Duodenal mucosa (tissue), 2 donors: Measurements from ENCODE around the gene CDH7.

Experiments used
- H3K27ac ChIP-seq: one replicate; pipeline ENCODE4 v1.7.0; 2013; ENCODE audit warnings: low read depth, low read length
- H3K27me3 ChIP-seq, 2 donors: one replicate each; pipeline ENCODE4 v1.7.0; 2013; ENCODE audit warnings: low read length in 2 of 2, control low read depth in 1 of 2; ENCODE audit not compliant: insufficient read depth in 2 of 2, control insufficient read depth in 1 of 2
- H3K36me3 ChIP-seq, 2 donors: one replicate each; pipeline ENCODE4 v1.7.0; 2013; ENCODE audit warnings: low read length in 2 of 2, control low read depth in 1 of 2; ENCODE audit not compliant: insufficient read depth in 2 of 2, control insufficient read depth in 1 of 2
- H3K4me1 ChIP-seq, 2 donors: one replicate each; pipeline ENCODE4 v1.7.0; 2013; ENCODE audit warnings: low read length in 2 of 2, control low read depth in 1 of 2; ENCODE audit not compliant: insufficient read depth in 2 of 2, control insufficient read depth in 1 of 2
- H3K4me3 ChIP-seq, 2 donors: one replicate each; pipeline ENCODE4 v1.7.0; 2013; ENCODE audit warnings: low read length in 2 of 2, low read depth in 1 of 2
- H3K9ac ChIP-seq, 2 donors: one replicate each; pipeline ENCODE4 v1.7.0; 2013; ENCODE audit warnings: low read length in 2 of 2, low read depth in 1 of 2
- H3K9me3 ChIP-seq, 2 donors: one replicate each; pipeline ENCODE4 v1.7.0; 2013; ENCODE audit warnings: low read length in 2 of 2, control low read depth in 1 of 2; ENCODE audit not compliant: control insufficient read depth in 1 of 2

Gene CDH7

GRCh38 chr18:65768120-65768778, 17.4 kb downstream of the CDH7 start:
- H3K4me1 ChIP-seq = no peaks in the 10 kb centered on the region
- H3K9ac ChIP-seq = no peak overlapping the region
- no peaks in the 10 kb centered on the region for H3K36me3 ChIP-seq
- H3K4me3 ChIP-seq = no peak overlapping the region
- no peaks in the 10 kb centered on the region for H3K9me3 ChIP-seq
- H3K27ac ChIP-seq = no peak overlapping the region
- no peaks in the 10 kb centered on the region for H3K27me3 ChIP-seq

DNA sequence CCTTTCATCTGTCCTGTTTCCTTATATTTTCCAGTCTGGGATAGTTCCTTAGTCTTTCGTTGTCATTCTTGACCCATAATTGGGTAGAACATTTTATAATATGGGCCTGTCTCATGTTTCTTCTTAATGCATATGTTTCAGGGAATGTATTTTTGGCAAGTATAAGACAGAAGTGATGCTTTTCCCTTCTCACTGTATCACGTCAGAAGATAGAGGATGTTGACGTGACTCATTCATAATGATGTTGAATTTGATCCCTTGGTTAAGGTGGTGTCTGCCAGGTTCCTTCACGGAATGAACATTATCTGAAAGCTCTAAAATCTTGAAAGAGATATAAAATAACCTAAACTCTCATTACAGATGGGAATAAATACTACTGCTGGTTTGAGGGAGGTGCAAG, 18.8 kb downstream of the CDH7 start:
- no peaks in the 10 kb centered on the region for H3K4me1 ChIP-seq
- H3K36me3 ChIP-seq = no peaks in the 10 kb centered on the region
- no peaks in the 10 kb centered on the region for H3K27me3 ChIP-seq
- no peak overlapping the region for H3K9ac ChIP-seq
- no peak overlapping the region for H3K27ac ChIP-seq
- H3K9me3 ChIP-seq = no peaks in the 10 kb centered on the region
- no peak overlapping the region for H3K4me3 ChIP-seq

GRCh38 chr18:65786474-65786873, 35.7 kb downstream of the CDH7 start:
- H3K4me3 ChIP-seq = no peak overlapping the region
- H3K9me3 ChIP-seq = no peaks in the 10 kb centered on the region
- no peaks in the 10 kb centered on the region for H3K4me1 ChIP-seq
- no peak overlapping the region for H3K9ac ChIP-seq
- no peak overlapping the region for H3K27ac ChIP-seq
- H3K27me3 ChIP-seq = no peaks in the 10 kb centered on the region
- H3K36me3 ChIP-seq = no peaks in the 10 kb centered on the region

GRCh38 chr18:65788373-65788772, 37.6 kb downstream of the CDH7 start:
- no peak overlapping the region for H3K4me3 ChIP-seq
- no peaks in the 10 kb centered on the region for H3K27me3 ChIP-seq
- no peaks in the 10 kb centered on the region for H3K4me1 ChIP-seq
- H3K9me3 ChIP-seq = no peaks in the 10 kb centered on the region
- no peak overlapping the region for H3K9ac ChIP-seq
- no peaks in the 10 kb centered on the region for H3K36me3 ChIP-seq
- H3K27ac ChIP-seq = no peak overlapping the region

DNA sequence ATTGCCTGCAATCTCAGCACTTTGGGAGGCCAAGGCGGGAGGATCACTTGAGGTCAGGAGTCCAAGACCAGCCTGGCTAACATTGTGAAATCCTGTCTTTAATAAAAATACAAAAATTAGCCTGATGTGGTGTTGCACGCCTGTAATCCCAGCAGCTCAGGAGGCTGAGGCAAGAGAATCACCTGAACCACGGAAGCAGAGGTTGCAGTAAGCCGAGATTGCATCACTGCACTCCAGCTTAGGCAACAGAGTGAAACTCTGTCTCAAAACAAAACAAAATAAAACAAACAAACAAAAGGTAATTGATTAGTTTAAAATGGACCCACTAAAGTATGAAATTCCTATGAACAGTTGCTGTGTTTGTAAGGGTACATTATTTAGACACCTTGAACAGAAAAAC, 39.8 kb downstream of the CDH7 start:
- H3K4me3 ChIP-seq = no peak overlapping the region
- no peaks in the 10 kb centered on the region for H3K27me3 ChIP-seq
- no peak overlapping the region for H3K9ac ChIP-seq
- no peaks in the 10 kb centered on the region for H3K9me3 ChIP-seq
- H3K36me3 ChIP-seq = no peaks in the 10 kb centered on the region
- H3K4me1 ChIP-seq = no peaks in the 10 kb centered on the region
- H3K27ac ChIP-seq = no peak overlapping the region

DNA sequence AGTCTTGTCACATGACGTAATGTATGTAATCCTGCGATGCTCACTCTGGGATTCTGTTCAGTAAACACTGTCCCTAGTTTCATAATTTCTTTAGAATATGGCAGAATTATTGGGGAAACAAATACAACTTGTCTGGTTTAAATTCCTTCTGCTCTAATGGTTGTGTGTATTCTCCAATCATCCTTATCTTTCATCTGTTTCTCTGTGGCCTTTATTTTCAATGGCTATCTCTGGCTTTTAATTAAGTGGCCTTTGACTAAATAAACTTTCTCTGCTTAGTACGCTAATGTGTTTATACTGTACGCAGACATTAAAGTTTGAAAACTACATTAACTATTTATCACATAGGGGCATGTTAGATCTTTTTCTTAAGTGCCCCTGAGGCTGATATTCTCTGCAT, 40.9 kb downstream of the CDH7 start:
- Histone ChIP-seq H3K9me3 (no peaks in the 10 kb centered on the region), H3K27ac (no peak overlapping the region), H3K27me3 (no peaks in the 10 kb centered on the region), H3K4me1 (no peaks in the 10 kb centered on the region), H3K4me3 (no peak overlapping the region), H3K36me3 (no peaks in the 10 kb centered on the region), H3K9ac (no peak overlapping the region)

DNA sequence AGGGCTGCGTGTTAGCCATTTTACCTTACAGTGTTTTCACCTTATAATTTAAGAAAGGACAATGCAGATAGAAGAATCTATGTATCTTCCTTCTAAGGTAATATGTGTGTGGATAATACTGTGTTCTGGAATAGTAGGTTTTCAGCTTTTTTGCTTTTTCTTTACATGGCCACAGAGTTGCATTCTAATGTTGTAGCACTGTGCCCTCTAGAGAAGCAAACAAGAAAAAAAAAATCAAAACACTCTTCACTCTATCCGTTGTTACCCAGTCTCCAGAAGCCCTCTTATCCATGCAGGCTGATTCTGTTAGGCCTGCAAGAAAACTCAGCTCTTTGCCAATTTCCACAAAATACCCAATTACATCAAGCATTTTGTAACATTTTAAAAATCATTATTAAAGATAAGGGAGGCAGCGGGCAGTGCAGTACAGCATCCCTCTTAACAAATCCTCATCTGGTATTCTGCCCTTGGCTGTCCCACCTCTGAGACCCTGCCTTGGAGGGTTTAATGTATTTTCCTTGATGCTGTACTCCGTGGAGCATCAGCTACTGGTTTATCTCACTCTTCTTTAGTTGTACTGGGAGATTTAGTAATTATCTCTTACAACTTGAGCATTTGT, 41.8 kb downstream of the CDH7 start:
- H3K9me3 ChIP-seq = no peaks in the 10 kb centered on the region
- no peak overlapping the region for H3K9ac ChIP-seq
- H3K36me3 ChIP-seq = no peaks in the 10 kb centered on the region

GRCh38 chr18:65808759-65809158, 57.9 kb downstream of the CDH7 start:
- H3K9me3 ChIP-seq = no peaks in the 10 kb centered on the region
- no peak overlapping the region for H3K9ac ChIP-seq
- H3K4me3 ChIP-seq = no peak overlapping the region
- H3K27me3 ChIP-seq = no peaks in the 10 kb centered on the region
- no peak overlapping the region for H3K27ac ChIP-seq
- H3K36me3 ChIP-seq = no peaks in the 10 kb centered on the region
- H3K4me1 ChIP-seq = no peaks in the 10 kb centered on the region

More for the DNA sequence above, 41.8 kb downstream of the CDH7 start:
- Histone ChIP-seq H3K27ac (no peak overlapping the region), H3K4me1 (no peaks in the 10 kb centered on the region), H3K4me3 (no peak overlapping the region), H3K27me3 (no peaks in the 10 kb centered on the region)

- Histone ChIP-seq H3K4me3 (no peak overlapping the region), H3K36me3 (no peaks in the 10 kb centered on the region), H3K4me1 (no peaks in the 10 kb centered on the region), H3K27me3 (no peaks in the 10 kb centered on the region), H3K9ac (no peak overlapping the region), H3K9me3 (no peaks in the 10 kb centered on the region), H3K27ac (no peak overlapping the region)
These were observed 60.5 kb downstream of the CDH7 start for GRCh38 chr18:65811307-65811706.

DNA sequence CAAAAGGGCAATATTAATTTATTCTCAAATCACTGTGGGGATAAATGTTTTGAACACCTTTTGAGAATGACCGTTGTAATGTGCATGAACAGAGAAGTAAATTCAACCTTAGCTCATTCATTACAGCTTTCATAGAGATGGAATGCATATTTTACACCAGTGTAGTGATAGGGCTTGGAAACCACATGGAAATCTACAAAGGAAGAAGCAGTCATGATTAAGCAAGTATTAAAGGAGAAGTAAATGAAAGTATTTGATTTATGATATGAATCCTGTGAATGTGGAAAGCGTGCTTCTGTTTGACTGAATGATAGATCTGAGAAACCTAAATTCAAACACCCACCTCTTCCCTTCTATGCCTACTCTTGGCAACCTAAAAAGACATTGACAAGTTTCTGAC, 64.7 kb downstream of the CDH7 start:
- Histone ChIP-seq H3K27me3 (no peaks in the 10 kb centered on the region), H3K9ac (no peak overlapping the region), H3K27ac (no peak overlapping the region), H3K4me1 (no peaks in the 10 kb centered on the region), H3K4me3 (no peak overlapping the region), H3K36me3 (no peaks in the 10 kb centered on the region), H3K9me3 (no peaks in the 10 kb centered on the region)
